Urinary bladder (tissue), 4 donors: ENCODE results near the gene BMERB1. TPM values are rescaled to one million over a fixed set of nuclear protein-coding genes. Genes with fewer than 3 reads are reported as not detected.
"Not testable (repeated sequence)": the region's sequence is repeated elsewhere in the genome, so short reads cannot be mapped to it uniquely, and the experiment has no call there.

Source experiments
- DNase-seq: peaks from one replicate; pipeline ENCODE4 v3.0.0-alpha.2; 2015; ENCODE audit errors: extremely low spot score
- H3K27ac ChIP-seq: one replicate; pipeline ENCODE4 v1.5.1; 2013; ENCODE audit warnings: low read depth, mild to moderate bottlenecking, moderate library complexity
- H3K36me3 ChIP-seq: one replicate; pipeline ENCODE4 v1.6.1; 2013; ENCODE audit warnings: mild to moderate bottlenecking, moderate library complexity; ENCODE audit not compliant: insufficient read depth
- H3K4me1 ChIP-seq: one replicate; pipeline ENCODE4 v1.6.1; 2013; ENCODE audit warnings: mild to moderate bottlenecking, moderate library complexity; ENCODE audit not compliant: insufficient read depth
- H3K4me3 ChIP-seq: one replicate; pipeline ENCODE4 v1.5.1; 2013; ENCODE audit warnings: low read depth, low read length
- WGBS: extraction: QIAGEN DNeasy Blood & Tissue Kit; methylation state at CpG from one replicate; pipeline ENCODE4 v1.1.7; 2013; 5-methylcytosine and 5-hydroxymethylcytosine counted together
- polyA plus RNA-seq: library from polyadenylated mRNA; stranded (reverse); fragments of 200-250 nt; gene quantifications from one replicate; pipeline ENCODE4 v1.2.3, GENCODE V29; 2013
- total RNA-seq: library from RNA; depleted of rRNA; stranded (reverse); fragments of >200 nt; gene quantifications from one replicate; pipeline ENCODE4 v1.2.3, GENCODE V29; 2014
- donor health status: healthy with polysubstance abuse.
- donor health status: healthy.

The BMERB1 gene
- total and polyA plus RNA-seq, 2 donors, result 41.5 to 77.0 TPM

DNA sequence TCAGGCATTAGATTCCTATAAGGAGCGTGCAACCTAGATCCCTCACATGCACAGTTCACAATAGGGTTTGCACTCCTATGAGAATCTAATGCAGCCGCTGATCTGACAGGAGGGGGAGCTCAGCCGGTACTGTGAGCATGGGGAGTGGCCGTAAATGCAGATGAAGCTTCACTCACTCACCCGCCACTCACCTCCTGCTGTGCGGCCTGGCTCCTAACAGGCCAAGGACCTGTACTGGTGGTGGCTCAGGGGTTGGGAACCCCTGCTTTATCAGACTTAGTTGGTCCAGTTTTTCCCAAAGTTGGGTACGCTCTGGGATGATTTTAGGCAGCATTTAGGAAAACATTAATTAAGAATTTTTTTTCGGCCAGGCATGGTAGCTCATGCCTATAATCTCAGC is 104.8 kb downstream of the BMERB1 start:
- no peaks in the 10 kb centered on the region for H3K36me3 ChIP-seq
- WGBS, result 80% methylated on average over 8 of the region's 8 CpGs
- H3K4me3 ChIP-seq, result no peak overlapping the region
- no peak overlapping the region for H3K27ac ChIP-seq
- DNase-seq, result no peak
- H3K4me1 ChIP-seq, result no peaks in the 10 kb centered on the region

GRCh38 chr16:15542261-15542660 is 107.9 kb downstream of the BMERB1 start:
- H3K27ac ChIP-seq, result no peak overlapping the region
- WGBS, result 92% methylated on average over 7 of the region's 7 CpGs

GRCh38 chr16:15542734-15543347 is 108.5 kb downstream of the BMERB1 start:
- Histone ChIP-seq H3K36me3 (no peaks in the 10 kb centered on the region), H3K27ac (no peak overlapping the region), H3K4me1 (no peaks in the 10 kb centered on the region), H3K4me3 (no peak overlapping the region)
- no peak for DNase-seq
- WGBS, result 94% methylated on average over 6 of the region's 6 CpGs

More at GRCh38 chr16:15542261-15542660, 107.9 kb downstream of the BMERB1 start:
- H3K4me1 ChIP-seq, result no peaks in the 10 kb centered on the region
- no peaks in the 10 kb centered on the region for H3K36me3 ChIP-seq
- no peak overlapping the region for H3K4me3 ChIP-seq
- no peak for DNase-seq

- no peak overlapping the region for H3K4me3 ChIP-seq
- 43% methylated on average over 5 of the region's 5 CpGs for WGBS
- no peak for DNase-seq
- H3K27ac ChIP-seq, result no peak overlapping the region
- no peaks in the 10 kb centered on the region for H3K36me3 ChIP-seq
- no peaks in the 10 kb centered on the region for H3K4me1 ChIP-seq
These were observed 110.0 kb downstream of the BMERB1 start for GRCh38 chr16:15544405-15544804.

- no peak for DNase-seq
- Histone ChIP-seq H3K27ac (no peak overlapping the region), H3K36me3 (no peaks in the 10 kb centered on the region), H3K4me3 (no peak overlapping the region), H3K4me1 (no peaks in the 10 kb centered on the region)
- 96% methylated on average over 2 of the region's 2 CpGs for WGBS
These were observed 111.2 kb downstream of the BMERB1 start for GRCh38 chr16:15545544-15545943.

DNA sequence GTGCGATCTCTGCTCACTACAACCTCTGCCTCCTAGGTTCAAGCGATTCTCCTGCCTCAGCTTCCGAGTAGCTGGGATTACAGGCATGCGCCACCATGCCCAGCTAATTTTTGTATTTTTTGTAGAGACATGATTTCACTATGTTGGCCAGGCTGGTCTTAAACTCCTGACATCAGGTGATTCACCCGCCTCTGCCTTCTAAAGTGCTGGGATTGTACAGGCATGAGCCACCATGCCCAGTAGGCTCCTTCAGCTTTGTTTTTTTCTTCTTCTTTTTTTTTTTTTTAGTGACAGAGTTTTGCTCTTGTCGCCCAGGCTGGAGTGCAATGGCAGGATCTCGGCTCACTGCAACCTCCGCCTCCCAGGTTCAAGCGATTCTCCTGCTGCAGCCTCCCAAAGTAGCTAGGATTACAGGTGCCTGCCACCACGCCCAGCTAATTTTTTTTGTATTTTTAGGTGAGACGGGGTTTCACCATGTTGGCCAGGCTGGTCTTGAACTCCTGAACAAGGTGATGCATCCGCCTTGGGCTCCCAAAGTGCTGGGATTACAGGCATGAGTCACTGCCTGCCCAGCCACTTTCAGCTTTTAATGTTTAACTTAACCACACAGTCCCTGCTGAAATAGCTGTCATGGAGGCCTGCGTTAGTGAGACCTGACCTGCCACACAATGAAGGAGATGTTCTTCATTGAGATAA is 112.8 kb downstream of the BMERB1 start:
- not testable (repeated sequence) for H3K36me3 ChIP-seq, DNase-seq, H3K27ac ChIP-seq, H3K4me1 ChIP-seq, H3K4me3 ChIP-seq
- WGBS, result 90% methylated on average over 13 of the region's 13 CpGs

- WGBS, result 96% methylated on average over 6 of the region's 6 CpGs
- no peak overlapping the region for H3K27ac ChIP-seq
- DNase-seq, result no peak
- no peaks in the 10 kb centered on the region for H3K36me3 ChIP-seq
- H3K4me3 ChIP-seq, result no peak overlapping the region
- H3K4me1 ChIP-seq, result no peaks in the 10 kb centered on the region
These were observed 113.3 kb downstream of the BMERB1 start for GRCh38 chr16:15547768-15548096.

GRCh38 chr16:15548482-15548891 is 114.1 kb downstream of the BMERB1 start:
- H3K27ac ChIP-seq, result no peak overlapping the region
- H3K4me3 ChIP-seq, result no peak overlapping the region
- no peaks in the 10 kb centered on the region for H3K4me1 ChIP-seq
- WGBS, result 87% methylated on average over 3 of the region's 3 CpGs
- DNase-seq, result no peak
- no peaks in the 10 kb centered on the region for H3K36me3 ChIP-seq

- no peak overlapping the region for H3K27ac ChIP-seq
- DNase-seq, result no peak
- no peaks in the 10 kb centered on the region for H3K4me1 ChIP-seq
- H3K36me3 ChIP-seq, result no peaks in the 10 kb centered on the region
- WGBS, result 92% methylated on average over 6 of the region's 6 CpGs
- H3K4me3 ChIP-seq, result no peak overlapping the region
These were observed 118.1 kb downstream of the BMERB1 start for GRCh38 chr16:15552507-15552906.

- 86% methylated on average over 10 of the region's 10 CpGs for WGBS
- H3K4me1 ChIP-seq, result no peaks in the 10 kb centered on the region
- H3K36me3 ChIP-seq, result no peaks in the 10 kb centered on the region
- no peak for DNase-seq
- no peak overlapping the region for H3K27ac ChIP-seq
- H3K4me3 ChIP-seq, result no peak overlapping the region
These were observed 119.1 kb downstream of the BMERB1 start for GRCh38 chr16:15553313-15554088.

DNA sequence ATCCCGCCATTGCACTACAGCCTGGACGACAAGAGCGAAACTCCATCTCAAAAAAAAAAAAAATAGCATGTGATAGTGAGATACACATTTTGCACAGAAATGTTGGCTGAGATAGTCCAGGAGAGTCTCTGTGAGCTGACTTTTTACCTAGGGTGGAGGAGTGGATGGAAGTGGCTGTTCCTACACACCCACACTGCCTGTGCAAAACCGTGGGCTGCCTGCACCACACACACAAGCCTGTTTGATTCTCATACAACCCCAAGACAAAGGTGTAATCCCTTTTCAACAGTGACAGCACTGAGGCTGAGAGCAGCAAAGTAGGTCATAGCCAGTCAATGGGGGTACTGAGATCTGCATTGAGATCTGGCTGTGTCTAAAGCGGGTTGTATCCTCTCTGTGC is 121.7 kb downstream of the BMERB1 start:
- Histone ChIP-seq H3K36me3 (no peaks in the 10 kb centered on the region), H3K27ac (no peak overlapping the region), H3K4me1 (no peaks in the 10 kb centered on the region), H3K4me3 (no peak overlapping the region)
- WGBS, result 89% methylated on average over 5 of the region's 5 CpGs
- DNase-seq, result no peak

DNA sequence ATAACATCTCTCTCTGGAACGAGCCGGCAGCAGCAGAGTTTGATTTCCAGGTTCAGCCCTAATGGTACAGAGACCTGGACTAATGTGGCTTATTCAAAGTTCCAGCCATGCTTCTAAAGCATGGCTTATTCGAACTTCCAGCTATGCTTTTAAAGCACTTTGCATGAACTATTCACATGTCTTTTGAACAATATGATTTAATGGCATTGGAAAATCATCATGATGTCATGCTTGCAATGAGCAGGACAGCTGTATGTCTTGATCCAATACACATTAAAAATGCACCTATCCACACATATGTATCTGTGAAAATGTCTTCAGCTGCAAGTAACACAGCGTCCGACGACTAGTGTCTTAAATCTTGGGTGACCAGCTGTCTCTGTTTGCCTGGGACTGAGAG is 122.9 kb downstream of the BMERB1 start:
- DNase-seq, result no peak
- Histone ChIP-seq H3K4me1 (no peaks in the 10 kb centered on the region), H3K27ac (no peak overlapping the region), H3K4me3 (no peak overlapping the region), H3K36me3 (no peaks in the 10 kb centered on the region)
- WGBS, result 75% methylated on average over 6 of the region's 6 CpGs

DNA sequence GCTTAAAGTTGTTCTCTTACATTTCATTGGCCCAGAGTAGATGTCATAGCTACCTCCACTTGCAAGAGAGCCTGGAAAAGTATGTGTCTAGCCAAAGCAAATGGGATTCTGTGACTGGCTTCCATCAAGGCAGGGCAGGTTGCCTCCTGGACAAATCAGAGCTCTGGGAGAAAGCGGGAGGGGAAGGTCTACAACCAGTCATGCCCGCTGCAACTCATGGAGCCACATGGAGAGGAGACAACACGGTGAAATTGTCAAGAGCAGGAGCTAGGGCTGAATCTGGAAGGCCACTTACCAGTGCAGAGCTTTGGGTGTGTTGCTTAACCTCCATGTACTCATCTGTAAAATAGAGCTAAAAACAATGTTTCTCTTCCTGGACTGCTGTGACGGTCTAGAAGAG is 124.8 kb downstream of the BMERB1 start:
- no peak overlapping the region for H3K27ac ChIP-seq
- no peaks in the 10 kb centered on the region for H3K36me3 ChIP-seq
- H3K4me3 ChIP-seq, result no peak overlapping the region
- WGBS, result 95% methylated on average over 4 of the region's 4 CpGs
- H3K4me1 ChIP-seq, result no peaks in the 10 kb centered on the region
- no peak for DNase-seq
